ENCODE measurements around the gene PLGRKT. TPM values are rescaled to one million over a fixed set of nuclear protein-coding genes. Genes with fewer than 3 reads are reported as not detected.

The PLGRKT gene
- polyA plus RNA-seq, 4 donors = 35.6 to 60.4 (median 54.9) TPM

DNA sequence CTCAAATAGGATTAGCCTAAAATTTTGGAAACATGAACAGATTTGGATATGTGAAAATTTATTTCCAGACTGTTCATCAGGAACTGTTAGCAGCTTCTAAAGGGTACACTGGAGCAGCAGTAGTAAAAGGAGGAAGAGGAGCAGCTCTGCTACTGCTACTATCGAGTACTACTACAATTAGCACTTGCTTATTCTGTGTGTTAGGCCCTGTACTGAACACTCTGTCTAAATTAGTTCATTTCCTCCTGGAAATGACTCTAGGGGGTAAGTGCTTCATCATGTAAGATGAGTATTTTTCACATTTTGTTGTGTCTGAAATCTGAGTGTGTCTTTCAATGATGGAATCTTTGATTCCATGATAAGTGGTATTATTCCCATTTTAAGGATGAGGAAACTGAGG is 22.4 kb upstream of the PLGRKT start:
- peaks cover 0 to 5% (median 0%) of the 10 kb centered on the region in 3 donors for H3K36me3 ChIP-seq (ENCODE audit: control insufficient read depth in 3 of 3, insufficient read depth in 2 of 3, low read depth in 1 of 3, low read length in 3 of 3)
- no peak overlapping the region for H3K4me3 ChIP-seq (ENCODE audit: low read depth in 1 of 3, low read length in 3 of 3)
- no peaks in the 10 kb centered on the region for H3K4me1 ChIP-seq (ENCODE audit: control insufficient read depth in 3 of 3, insufficient read depth in 2 of 3, low read depth in 1 of 3, low read length in 2 of 3)
- H3K27ac ChIP-seq (ENCODE audit: low read depth in 1 of 3, low read length in 2 of 3) = no peak overlapping the region
- FAIRE-seq = no peak
- no peaks in the 10 kb centered on the region for H3K9me3 ChIP-seq (ENCODE audit: control insufficient read depth in 2 of 2, insufficient read depth in 1 of 2, low read depth in 1 of 2, low read length in 1 of 2)
- 69 to 90% (median 82%) methylated on average over 1 of the region's 1 CpG for WGBS, 3 donors
- no peaks in the 10 kb centered on the region for H3K27me3 ChIP-seq (ENCODE audit: control insufficient read depth in 3 of 3, insufficient read depth in 3 of 3, low read length in 3 of 3)
- no peak for DNase-seq

GRCh38 chr9:5459289-5459829 is 21.6 kb upstream of the PLGRKT start:
- DNase-seq (no peak), FAIRE-seq (no peak)
- Histone ChIP-seq H3K4me1 (ENCODE audit: control insufficient read depth in 3 of 3, insufficient read depth in 2 of 3, low read depth in 1 of 3, low read length in 2 of 3) (no peaks in the 10 kb centered on the region), H3K4me3 (ENCODE audit: low read depth in 1 of 3, low read length in 3 of 3) (no peak overlapping the region), H3K27me3 (ENCODE audit: control insufficient read depth in 3 of 3, insufficient read depth in 3 of 3, low read length in 3 of 3) (no peaks in the 10 kb centered on the region), H3K27ac (ENCODE audit: low read depth in 1 of 3, low read length in 2 of 3) (no peak overlapping the region), H3K36me3 (ENCODE audit: control insufficient read depth in 3 of 3, insufficient read depth in 2 of 3, low read depth in 1 of 3, low read length in 3 of 3) (peaks cover 0 to 2% (median 0%) of the 10 kb centered on the region in 3 donors), H3K9me3 (ENCODE audit: control insufficient read depth in 2 of 2, insufficient read depth in 1 of 2, low read depth in 1 of 2, low read length in 1 of 2) (no peaks in the 10 kb centered on the region)
- 75 to 81% (median 77%) methylated on average over 4 of the region's 4 CpGs for WGBS, 3 donors

- WGBS, 3 donors = 48 to 62% (median 54%) methylated on average over 2 of the region's 2 CpGs
- Histone ChIP-seq H3K4me1 (ENCODE audit: control insufficient read depth in 3 of 3, insufficient read depth in 2 of 3, low read depth in 1 of 3, low read length in 2 of 3) (no peaks in the 10 kb centered on the region), H3K9me3 (ENCODE audit: control insufficient read depth in 2 of 2, insufficient read depth in 1 of 2, low read depth in 1 of 2, low read length in 1 of 2) (no peaks in the 10 kb centered on the region), H3K27ac (ENCODE audit: low read depth in 1 of 3, low read length in 2 of 3) (no peak overlapping the region), H3K36me3 (ENCODE audit: control insufficient read depth in 3 of 3, insufficient read depth in 2 of 3, low read depth in 1 of 3, low read length in 3 of 3) (no peaks in the 10 kb centered on the region), H3K27me3 (ENCODE audit: control insufficient read depth in 3 of 3, insufficient read depth in 3 of 3, low read length in 3 of 3) (no peaks in the 10 kb centered on the region), H3K4me3 (ENCODE audit: low read depth in 1 of 3, low read length in 3 of 3) (no peak overlapping the region)
- DNase-seq (no peak), FAIRE-seq (no peak)
Observed at GRCh38 chr9:5455181-5455580, 17.5 kb upstream of the PLGRKT start.

DNA sequence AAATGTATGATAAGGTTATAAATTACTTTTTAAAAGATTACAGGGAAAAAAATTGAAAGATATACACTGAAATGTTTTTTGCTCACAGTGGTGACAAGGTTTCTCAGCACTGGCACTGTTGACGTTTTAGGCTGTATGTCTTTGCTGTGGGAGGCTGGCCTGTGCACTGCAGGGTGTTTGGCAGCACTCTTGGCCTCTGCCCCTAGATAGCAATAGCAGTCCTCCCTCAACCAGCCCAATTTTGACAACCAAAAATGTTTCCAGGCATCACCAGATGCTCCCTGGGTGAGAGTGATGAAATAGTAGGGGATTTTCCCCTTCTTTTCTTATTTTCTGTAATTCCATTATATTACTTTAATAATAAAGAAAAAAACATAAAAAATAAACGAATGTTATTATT is 15.9 kb upstream of the PLGRKT start:
- H3K9me3 ChIP-seq (ENCODE audit: control insufficient read depth in 2 of 2, insufficient read depth in 1 of 2, low read depth in 1 of 2, low read length in 1 of 2) = no peaks in the 10 kb centered on the region
- DNase-seq (no peak), FAIRE-seq (no peak)
- no peaks in the 10 kb centered on the region for H3K36me3 ChIP-seq (ENCODE audit: control insufficient read depth in 3 of 3, insufficient read depth in 2 of 3, low read depth in 1 of 3, low read length in 3 of 3)
- H3K4me1 ChIP-seq (ENCODE audit: control insufficient read depth in 3 of 3, insufficient read depth in 2 of 3, low read depth in 1 of 3, low read length in 2 of 3) = no peaks in the 10 kb centered on the region
- no peak overlapping the region for H3K27ac ChIP-seq (ENCODE audit: low read depth in 1 of 3, low read length in 2 of 3)
- 35 to 74% (median 73%) methylated on average over 2 of the region's 2 CpGs for whole genome bisulfite sequencing, 3 donors
- no peak overlapping the region for H3K4me3 ChIP-seq (ENCODE audit: low read depth in 1 of 3, low read length in 3 of 3)
- H3K27me3 ChIP-seq (ENCODE audit: control insufficient read depth in 3 of 3, insufficient read depth in 3 of 3, low read length in 3 of 3) = no peaks in the 10 kb centered on the region

DNA sequence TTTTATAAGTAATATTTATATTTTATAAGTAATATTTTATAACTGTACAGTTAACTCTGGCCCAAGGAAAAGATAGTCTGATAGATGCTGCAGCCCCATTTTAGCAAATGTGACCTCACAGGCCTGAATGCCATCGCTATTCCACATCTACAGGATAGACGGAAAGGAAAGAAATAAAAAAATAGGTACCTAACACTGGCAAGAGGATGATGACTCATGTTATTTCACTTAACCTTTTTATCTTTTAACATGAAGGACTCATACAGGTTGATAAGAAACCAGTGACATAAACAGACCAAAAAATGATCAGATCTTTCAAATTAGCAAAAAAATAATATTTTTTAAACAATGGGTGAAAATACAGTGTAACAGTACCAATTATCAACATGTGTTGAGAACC is 15.3 kb upstream of the PLGRKT start:
- Histone ChIP-seq H3K27ac (ENCODE audit: low read depth in 1 of 3, low read length in 2 of 3) (no peak overlapping the region), H3K27me3 (ENCODE audit: control insufficient read depth in 3 of 3, insufficient read depth in 3 of 3, low read length in 3 of 3) (no peaks in the 10 kb centered on the region), H3K36me3 (ENCODE audit: control insufficient read depth in 3 of 3, insufficient read depth in 2 of 3, low read depth in 1 of 3, low read length in 3 of 3) (no peaks in the 10 kb centered on the region), H3K9me3 (ENCODE audit: control insufficient read depth in 2 of 2, insufficient read depth in 1 of 2, low read depth in 1 of 2, low read length in 1 of 2) (no peaks in the 10 kb centered on the region), H3K4me1 (ENCODE audit: control insufficient read depth in 3 of 3, insufficient read depth in 2 of 3, low read depth in 1 of 3, low read length in 2 of 3) (no peaks in the 10 kb centered on the region), H3K4me3 (ENCODE audit: low read depth in 1 of 3, low read length in 3 of 3) (no peak overlapping the region)
- no peak for FAIRE-seq
- 68 to 80% (median 79%) methylated on average over 2 of the region's 2 CpGs for WGBS, 3 donors
- DNase-seq = no peak

DNA sequence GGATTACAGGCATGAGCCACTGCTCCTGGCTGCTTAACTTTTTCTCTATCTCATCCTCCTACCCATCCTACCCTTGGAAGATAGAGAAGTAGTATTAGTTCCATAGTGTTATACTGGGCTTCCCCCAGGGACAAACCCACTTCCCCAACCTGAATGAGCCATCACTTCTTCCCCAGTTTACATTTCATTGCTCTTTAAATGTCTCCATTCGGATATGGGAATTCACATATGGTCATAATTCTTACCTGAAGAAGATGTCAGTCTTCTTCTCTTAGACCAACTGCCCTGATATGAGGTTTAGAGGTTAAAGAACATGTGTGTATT is 14.5 kb upstream of the PLGRKT start:
- 57 to 72% (median 59%) methylated on average over 1 of the region's 1 CpG for WGBS, 3 donors

DNA sequence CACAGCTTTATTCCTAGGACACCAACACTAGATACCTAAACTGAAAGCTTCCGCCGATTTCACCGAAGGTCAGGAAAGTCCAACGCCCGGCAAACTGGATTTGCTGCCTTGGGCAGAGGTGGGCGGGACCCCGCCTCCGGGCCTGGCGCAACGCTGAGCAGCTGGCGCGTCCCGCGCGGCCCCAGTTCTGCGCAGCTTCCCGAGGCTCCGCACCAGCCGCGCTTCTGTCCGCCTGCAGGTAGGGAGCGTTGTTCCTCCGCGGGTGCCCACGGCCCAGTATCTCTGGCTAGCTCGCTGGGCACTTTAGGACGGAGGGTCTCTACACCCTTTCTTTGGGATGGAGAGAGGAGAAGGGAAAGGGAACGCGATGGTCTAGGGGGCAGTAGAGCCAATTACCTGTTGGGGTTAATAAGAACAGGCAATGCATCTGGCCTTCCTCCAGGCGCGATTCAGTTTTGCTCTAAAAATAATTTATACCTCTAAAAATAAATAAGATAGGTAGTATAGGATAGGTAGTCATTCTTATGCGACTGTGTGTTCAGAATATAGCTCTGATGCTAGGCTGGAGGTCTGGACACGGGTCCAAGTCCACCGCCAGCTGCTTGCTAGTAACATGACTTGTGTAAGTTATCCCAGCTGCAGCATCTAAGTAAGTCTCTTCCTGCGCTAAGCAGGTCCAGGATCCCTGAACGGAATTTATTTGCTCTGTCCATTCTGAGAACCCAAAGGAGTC is 12.8 kb upstream of the PLGRKT start, which contains the start of gene CD274:
Gene CD274 (plus strand): TSS at position 184 of the 733 bp plus-strand sequence. CDS start 5,572 bp downstream, outside the sequence.
- peak; percentile 19 for FAIRE-seq
- WGBS, 3 donors = 1 to 3% (median 1%) methylated on average over 36 of the region's 36 CpGs
- no peaks in the 10 kb centered on the region for H3K4me1 ChIP-seq (ENCODE audit: control insufficient read depth in 3 of 3, insufficient read depth in 2 of 3, low read depth in 1 of 3, low read length in 2 of 3)

More for the DNA sequence above, 14.5 kb upstream of the PLGRKT start:
- Histone ChIP-seq H3K27me3 (ENCODE audit: control insufficient read depth in 3 of 3, insufficient read depth in 3 of 3, low read length in 3 of 3) (no peaks in the 10 kb centered on the region), H3K36me3 (ENCODE audit: control insufficient read depth in 3 of 3, insufficient read depth in 2 of 3, low read depth in 1 of 3, low read length in 3 of 3) (no peaks in the 10 kb centered on the region), H3K27ac (ENCODE audit: low read depth in 1 of 3, low read length in 2 of 3) (no peak overlapping the region), H3K9me3 (ENCODE audit: control insufficient read depth in 2 of 2, insufficient read depth in 1 of 2, low read depth in 1 of 2, low read length in 1 of 2) (no peaks in the 10 kb centered on the region), H3K4me3 (ENCODE audit: low read depth in 1 of 3, low read length in 3 of 3) (no peak overlapping the region), H3K4me1 (ENCODE audit: control insufficient read depth in 3 of 3, insufficient read depth in 2 of 3, low read depth in 1 of 3, low read length in 2 of 3) (no peaks in the 10 kb centered on the region)
- FAIRE-seq (no peak), DNase-seq (no peak)

DNA sequence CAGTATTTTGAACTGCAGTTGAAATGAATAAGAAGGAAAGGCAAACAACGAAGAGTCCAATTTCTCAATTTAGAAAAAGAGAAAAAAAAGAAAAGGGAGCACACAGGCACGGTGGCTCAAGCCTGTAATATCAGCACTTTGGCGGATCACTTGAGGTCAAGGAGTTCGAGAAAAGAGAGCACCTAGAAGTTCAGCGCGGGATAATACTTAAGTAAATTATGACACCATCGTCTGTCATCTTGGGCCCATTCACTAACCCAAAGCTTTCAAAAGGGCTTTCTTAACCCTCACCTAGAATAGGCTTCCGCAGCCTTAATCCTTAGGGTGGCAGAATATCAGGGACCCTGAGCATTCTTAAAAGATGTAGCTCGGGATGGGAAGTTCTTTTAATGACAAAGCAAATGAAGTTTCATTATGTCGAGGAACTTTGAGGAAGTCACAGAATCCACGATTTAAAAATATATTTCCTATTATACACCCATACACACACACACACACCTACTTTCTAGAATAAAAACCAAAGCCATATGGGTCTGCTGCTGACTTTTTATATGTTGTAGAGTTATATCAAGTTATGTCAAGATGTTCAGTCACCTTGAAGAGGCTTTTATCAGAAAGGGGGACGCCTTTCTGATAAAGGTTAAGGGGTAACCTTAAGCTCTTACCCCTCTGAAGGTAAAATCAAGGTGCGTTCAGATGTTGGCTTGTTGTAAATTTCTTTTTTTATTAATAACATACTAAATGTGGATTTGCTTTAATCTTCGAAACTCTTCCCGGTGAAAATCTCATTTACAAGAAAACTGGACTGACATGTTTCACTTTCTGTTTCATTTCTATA is 12.0 kb upstream of the PLGRKT start:
- DNase-seq = no peak
- FAIRE-seq = no peak
- H3K36me3 ChIP-seq (ENCODE audit: control insufficient read depth in 3 of 3, insufficient read depth in 2 of 3, low read depth in 1 of 3, low read length in 3 of 3) = no peaks in the 10 kb centered on the region
- WGBS, 3 donors = 26 to 43% (median 34%) methylated on average over 15 of the region's 15 CpGs
- no peaks in the 10 kb centered on the region for H3K4me1 ChIP-seq (ENCODE audit: control insufficient read depth in 3 of 3, insufficient read depth in 2 of 3, low read depth in 1 of 3, low read length in 2 of 3)
- no peaks in the 10 kb centered on the region for H3K9me3 ChIP-seq (ENCODE audit: control insufficient read depth in 2 of 2, insufficient read depth in 1 of 2, low read depth in 1 of 2, low read length in 1 of 2)
- H3K27ac ChIP-seq (ENCODE audit: low read depth in 1 of 3, low read length in 2 of 3) = peak overlapping the region; percentile 88 to 98 (median 90)
- H3K27me3 ChIP-seq (ENCODE audit: control insufficient read depth in 3 of 3, insufficient read depth in 3 of 3, low read length in 3 of 3) = peaks cover 0 to 3% (median 0%) of the 10 kb centered on the region in 3 donors
- H3K4me3 ChIP-seq (ENCODE audit: low read depth in 1 of 3, low read length in 3 of 3) = peak overlapping the region; percentile 39 to 53 (median 52)

More for the DNA sequence above, 12.8 kb upstream of the PLGRKT start, which contains the start of gene CD274:
- Histone ChIP-seq H3K27me3 (ENCODE audit: control insufficient read depth in 3 of 3, insufficient read depth in 3 of 3, low read length in 3 of 3) (peaks cover 0 to 3% (median 0%) of the 10 kb centered on the region in 3 donors), H3K9me3 (ENCODE audit: control insufficient read depth in 2 of 2, insufficient read depth in 1 of 2, low read depth in 1 of 2, low read length in 1 of 2) (no peaks in the 10 kb centered on the region), H3K4me3 (ENCODE audit: low read depth in 1 of 3, low read length in 3 of 3) (peak within 1 kb of the TSS; percentile 39 to 53 (median 52)), H3K27ac (ENCODE audit: low read depth in 1 of 3, low read length in 2 of 3) (peak within 1 kb of the TSS; percentile 88 to 98 (median 90)), H3K36me3 (ENCODE audit: control insufficient read depth in 3 of 3, insufficient read depth in 2 of 3, low read depth in 1 of 3, low read length in 3 of 3) (no peaks in the 10 kb centered on the region)
- DNase-seq = peak; percentile 96 to 98
